Endothelial cell of umbilical vein (primary cell): Measurements from ENCODE around the gene EEA1. TPM values are rescaled to one million over a fixed set of nuclear protein-coding genes. Genes with fewer than 3 reads are reported as not detected.

Experiments
- BruUV-seq: library from RNA; stranded (reverse); fragments of 400-500 nt; replicated peaks from 2 replicates; lab custom pipeline; 2021; lab: Mats Ljungman, UMichigan
- CTCF ChIA-PET: fragments of 300-600, 350-600 bp; sonication (Branson Sonifier 250); formaldehyde crosslinking; loops from one replicate; lab custom pipeline; 2021; ENCODE audit warnings: antibody characterized with exemption, inconsistent platforms; lab: Charles Lee
- POLR2A ChIA-PET: fragments of 300-600, 350-600 bp; sonication (Branson Sonifier 250); formaldehyde crosslinking; loops from one replicate; lab custom pipeline; 2021; ENCODE audit warnings: antibody characterized with exemption, inconsistent platforms; lab: Charles Lee
- DNase-seq: peaks from one replicate; pipeline ENCODE4 v3.0.0-alpha.2; 2011; ENCODE audit warnings: low read depth, low spot score
- FAIRE-seq: peaks from 2 replicates; lab custom pipeline; 2011; peaks lifted over from hg19 to GRCh38; lab: Jason Lieb, UNC
- H2AFZ ChIP-seq: 2 replicates; pipeline ENCODE4 v1.6.0; 2012; ENCODE audit warnings: low read depth, low read length, control low read depth, inconsistent platforms
- H3K27ac ChIP-seq: 2 replicates; pipeline ENCODE4 v1.5.1; 2011; ENCODE audit warnings: low read depth, mild to moderate bottlenecking, control low read depth, low read length, moderate library complexity; ENCODE audit not compliant: insufficient read depth
- H3K27me3 ChIP-seq, 2 experiments: 2 replicates each; pipeline versions ENCODE4 v1.6.0 to v1.6.1; 2011; ENCODE audit warnings: low read length in 2 of 2, mixed read lengths in 1 of 2; ENCODE audit not compliant: control insufficient read depth in 2 of 2, insufficient read depth in 2 of 2
- H3K36me3 ChIP-seq, 2 experiments: 2 replicates in 1 of 2; 3 replicates in 1 of 2; pipeline ENCODE4 v1.5.1; 2011; ENCODE audit warnings: low read length in 2 of 2, mild to moderate bottlenecking in 1 of 2, moderate library complexity in 1 of 2; ENCODE audit not compliant: control insufficient read depth in 2 of 2, insufficient read depth in 2 of 2; ENCODE audit errors: extremely low read depth in 1 of 2
- H3K4me1 ChIP-seq: 3 replicates; pipeline ENCODE4 v1.5.1; 2011; ENCODE audit warnings: mild to moderate bottlenecking, low read length; ENCODE audit not compliant: control insufficient read depth, insufficient read depth; ENCODE audit errors: extremely low read depth
- H3K4me2 ChIP-seq: 2 replicates; pipeline ENCODE4 v1.6.1; 2011; ENCODE audit warnings: low read length, control low read depth, mixed read lengths; ENCODE audit not compliant: insufficient read depth
- H3K4me3 ChIP-seq, 3 experiments: fragments of 200-600 bp in 1 of 3; sonication (generic), shearing (Covaris generic) in 1 of 3; replicated peaks in 1 of 3; 2 replicates each; pipeline ENCODE4 v1.5.1; 2011 to 2016; ENCODE audit warnings: control low read depth in 3 of 3, low read length in 3 of 3, mild to moderate bottlenecking in 2 of 3, inconsistent platforms in 1 of 3, low read depth in 1 of 3, moderate library complexity in 1 of 3; ENCODE audit not compliant: insufficient read depth in 1 of 3
- H3K79me2 ChIP-seq: 2 replicates; pipeline ENCODE4 v1.6.0; 2012; ENCODE audit warnings: low read length, inconsistent platforms; ENCODE audit not compliant: control insufficient read depth, insufficient read depth
- H3K9ac ChIP-seq: replicated peaks from 2 replicates; pipeline ENCODE3; 2011; ENCODE audit warnings: low read length, control low read depth; ENCODE audit not compliant: insufficient read depth; ENCODE audit errors: extremely low read depth
- H3K9me1 ChIP-seq: replicated peaks from 3 replicates; pipeline ENCODE4 v1.6.0; 2011; ENCODE audit warnings: mild to moderate bottlenecking, low read length; ENCODE audit not compliant: control insufficient read depth, insufficient read depth; ENCODE audit errors: extremely low read depth
- H3K9me3 ChIP-seq: replicated peaks from 2 replicates; pipeline ENCODE4 v1.5.1; 2012; ENCODE audit warnings: low read length, inconsistent platforms; ENCODE audit not compliant: control insufficient read depth, insufficient read depth
- H4K20me1 ChIP-seq: replicated peaks from 2 replicates; pipeline ENCODE3; 2011; ENCODE audit warnings: mild to moderate bottlenecking, low read length; ENCODE audit not compliant: control insufficient read depth, insufficient read depth; ENCODE audit errors: extremely low read depth
- EZH2 ChIP-seq: IDR thresholded peaks from 2 replicates; pipeline ENCODE4 v1.6.1; 2012; ENCODE audit warnings: borderline replicate concordance, low read depth, mild to moderate bottlenecking, moderate library complexity, low read length, inconsistent platforms; ENCODE audit not compliant: severe bottlenecking
- FOS ChIP-seq: IDR thresholded peaks from 2 replicates; pipeline ENCODE4 v1.6.1; 2011; ENCODE audit warnings: mild to moderate bottlenecking, low read length, moderate library complexity, borderline replicate concordance; ENCODE audit not compliant: insufficient read depth
- GATA2 ChIP-seq: IDR thresholded peaks from 2 replicates; pipeline ENCODE4 v1.7.0; 2011; ENCODE audit warnings: low read depth, mild to moderate bottlenecking, moderate library complexity, mixed read lengths, low read length; ENCODE audit not compliant: insufficient read length, insufficient read depth
- JUN ChIP-seq: IDR thresholded peaks from 2 replicates; pipeline ENCODE4 v1.6.1; 2011; ENCODE audit warnings: borderline replicate concordance, low read depth; ENCODE audit not compliant: insufficient read length, insufficient read depth
- MAX ChIP-seq: IDR thresholded peaks from 2 replicates; pipeline ENCODE4 v1.6.1; 2011; ENCODE audit not compliant: insufficient read depth, insufficient read length
- MYC ChIP-seq: IDR thresholded peaks from one replicate; pipeline ENCODE4 v1.6.1; 2011; ENCODE audit warnings: mild to moderate bottlenecking, low read depth, low read length
- POLR2A ChIP-seq: IDR thresholded peaks from 2 replicates; pipeline ENCODE4 v1.6.1; 2012; ENCODE audit warnings: low read depth, mild to moderate bottlenecking, control low read depth, low read length
- POLR2AphosphoS5 ChIP-seq: IDR thresholded peaks from 2 replicates; pipeline ENCODE4 v1.6.1; 2012; ENCODE audit warnings: low read depth, mild to moderate bottlenecking, control low read depth, low read length, moderate library complexity; ENCODE audit not compliant: insufficient read depth
- dilution Hi-C: fragments of 300-500 bp; cut with MboI; formaldehyde crosslinking; loops from one replicate; pipeline ENCODE4 v1.15.0; 2019; ENCODE audit warnings: low sequenced_read_pairs; ENCODE audit not compliant: extremely low pct_ligation_motif_present
- intact Hi-C: fragments of 100-400 bp; cut with micrococcal nuclease; formaldehyde crosslinking; loops from one replicate; pipeline ENCODE4 v1.10.0; 2022
- polyA plus RNA-seq, 4 experiments: library from polyadenylated mRNA; depleted of rRNA in 3 of 4; stranded (reverse) in 3 of 4; unstranded in 1 of 4; fragments of >200 nt; gene quantifications; 2 replicates each; pipeline versions ENCODE4 v1.2.1 to v1.2.3, GENCODE V29; 2011 to 2012; ENCODE audit warnings: missing spikeins in 1 of 4
- total RNA-seq: library from RNA; stranded (reverse); gene quantifications from 2 replicates; pipeline ENCODE4 v1.2.3, GENCODE V29; 2021
- TF ChIP-seq, protein P1 (sequence below), 2 donors: IDR thresholded peaks; 1 replicate in 1 of 2; 2 replicates in 1 of 2; pipeline ENCODE4 v1.5.1; 2011; ENCODE audit warnings: low read length in 2 of 2, mild to moderate bottlenecking in 2 of 2, moderate library complexity in 2 of 2, control low read depth in 1 of 2, inconsistent platforms in 1 of 2, low read depth in 1 of 2; ENCODE audit not compliant: insufficient read depth in 1 of 2; ENCODE audit errors: extremely low read depth in 1 of 2

Gene EEA1
- total and polyA plus RNA-seq, 2 donors (not counting 3 experiments of a cell fraction or from before 2014, with no cell fraction given), result 2.6 to 38.8 TPM

GRCh38 chr12:92785563-92785950, 143.5 kb downstream of the EEA1 start:
- Histone ChIP-seq H3K36me3 (no peaks in the 10 kb centered on the region), H3K27ac (no peak overlapping the region), H3K4me2 (no peak overlapping the region), H3K4me3 (no peak overlapping the region), H3K9me3 (no peaks in the 10 kb centered on the region), H3K27me3 (no peaks in the 10 kb centered on the region), H4K20me1 (no peaks in the 10 kb centered on the region), H2AFZ (no peak overlapping the region), H3K9ac (no peak overlapping the region), H3K79me2 (peaks cover 1% of the 10 kb centered on the region), H3K9me1 (no peaks in the 10 kb centered on the region), H3K4me1 (no peaks in the 10 kb centered on the region)
- intact Hi-C loops, result loop anchor here (1.0 to 5.0 kb wide), 6 partner anchors 69 to 1317 kb away; no protein-coding TSS in a partner anchor
- DNase-seq, result no peak
- no TSS peak for BruUV-seq
- CTCF ChIA-PET, result interaction anchor here (0.6 to 4.4 kb wide), 30 partner anchors 10 to 1317 kb away, joined by 3 to 70 read pairs (median 4); partner anchors contain the start of genes EEA1 and UBE2N
- TF ChIP-seq POLR2AphosphoS5 (no peak), MAX (no peak), GATA2 (no peak), POLR2A (no peak), MYC (no peak), JUN (no peak), EZH2 (no peak), FOS (no peak)
- TF ChIP-seq, protein P1, sequence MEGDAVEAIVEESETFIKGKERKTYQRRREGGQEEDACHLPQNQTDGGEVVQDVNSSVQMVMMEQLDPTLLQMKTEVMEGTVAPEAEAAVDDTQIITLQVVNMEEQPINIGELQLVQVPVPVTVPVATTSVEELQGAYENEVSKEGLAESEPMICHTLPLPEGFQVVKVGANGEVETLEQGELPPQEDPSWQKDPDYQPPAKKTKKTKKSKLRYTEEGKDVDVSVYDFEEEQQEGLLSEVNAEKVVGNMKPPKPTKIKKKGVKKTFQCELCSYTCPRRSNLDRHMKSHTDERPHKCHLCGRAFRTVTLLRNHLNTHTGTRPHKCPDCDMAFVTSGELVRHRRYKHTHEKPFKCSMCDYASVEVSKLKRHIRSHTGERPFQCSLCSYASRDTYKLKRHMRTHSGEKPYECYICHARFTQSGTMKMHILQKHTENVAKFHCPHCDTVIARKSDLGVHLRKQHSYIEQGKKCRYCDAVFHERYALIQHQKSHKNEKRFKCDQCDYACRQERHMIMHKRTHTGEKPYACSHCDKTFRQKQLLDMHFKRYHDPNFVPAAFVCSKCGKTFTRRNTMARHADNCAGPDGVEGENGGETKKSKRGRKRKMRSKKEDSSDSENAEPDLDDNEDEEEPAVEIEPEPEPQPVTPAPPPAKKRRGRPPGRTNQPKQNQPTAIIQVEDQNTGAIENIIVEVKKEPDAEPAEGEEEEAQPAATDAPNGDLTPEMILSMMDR (IDR thresholded peaks at IDR 0.05; ENCODE audit: extremely low read depth in 1 of 2, insufficient read depth in 1 of 2, low read depth in 1 of 2, low read length in 2 of 2), result no peak
- POLR2A ChIA-PET, result no interaction called here
- dilution Hi-C loops, result no loop called here
- no peak for FAIRE-seq
